ENCODE measurements around the gene CFAP74. TPM values are rescaled to one million over a fixed set of nuclear protein-coding genes. Genes with fewer than 3 reads are reported as not detected.

The CFAP74 gene
- total and polyA plus RNA-seq, 4 donors, result 0.36 TPM; not detected in 3

DNA sequence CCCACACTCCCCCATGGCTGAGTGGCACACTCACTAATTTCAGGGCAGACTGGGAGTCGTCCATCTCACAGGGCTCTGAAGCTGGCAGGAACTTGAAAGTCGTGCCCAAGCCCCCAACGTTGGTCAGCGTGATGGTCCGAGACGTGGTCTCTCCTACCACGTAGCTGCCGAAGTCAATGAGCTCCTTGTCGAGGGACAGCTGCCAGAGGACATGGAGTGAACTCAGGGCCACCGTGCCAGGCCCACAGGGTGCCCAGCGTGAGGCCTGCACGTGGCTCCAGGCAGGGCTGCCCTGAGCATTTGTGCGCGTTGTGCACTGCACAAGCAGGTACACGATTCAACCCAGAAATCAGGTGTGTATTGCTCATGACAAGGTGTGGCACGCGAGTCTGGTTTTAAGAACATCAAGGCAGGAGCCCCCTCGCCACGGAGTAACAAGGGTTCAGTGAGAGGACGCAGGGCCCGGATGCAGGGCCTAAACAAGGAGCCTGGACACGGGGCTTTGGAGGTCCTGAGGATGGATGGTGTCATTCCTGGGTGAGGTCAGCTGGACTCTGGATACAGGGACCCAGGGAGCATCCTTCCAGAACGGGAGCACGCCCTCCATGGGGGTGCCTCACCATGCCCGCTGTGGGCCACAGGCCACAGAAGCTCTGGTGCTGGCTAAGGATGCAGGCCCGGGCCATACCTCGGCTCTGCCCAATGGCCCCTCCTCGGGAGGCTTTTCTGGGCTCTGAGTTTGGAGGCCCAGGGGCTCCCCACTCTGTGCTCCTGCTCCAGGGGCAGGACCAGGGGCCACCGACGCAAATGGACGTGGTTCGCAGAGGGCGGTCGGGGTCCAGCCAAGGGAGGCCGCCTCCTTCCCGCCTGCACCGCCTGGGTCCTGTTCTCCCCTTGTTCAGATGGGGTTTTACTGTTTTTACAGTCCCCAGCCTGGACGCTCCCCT is 46.7 kb downstream of the CFAP74 start:
- no peaks in the 10 kb centered on the region for H3K36me3 ChIP-seq (ENCODE audit: control insufficient read depth in 1 of 2, insufficient read depth in 2 of 2, low read length in 1 of 2)
- H3K4me1 ChIP-seq (ENCODE audit: control insufficient read depth in 1 of 2, insufficient read depth in 2 of 2, low read length in 2 of 2), result no peaks in the 10 kb centered on the region
- ATAC-seq (ENCODE audit: low FRiP score), result no peak
- WGBS, 2 donors, result 93 to 94% methylated on average over 38 of the region's 38 CpGs
- intact Hi-C loops (cut with DNase I), result no loop called here
- H3K27me3 ChIP-seq (ENCODE audit: control insufficient read depth in 1 of 2, insufficient read depth in 2 of 2, low read length in 1 of 2), result no peaks in the 10 kb centered on the region
- no peaks in the 10 kb centered on the region for H3K9me3 ChIP-seq (ENCODE audit: control insufficient read depth, low read length)
- no peak overlapping the region for H3K27ac ChIP-seq (ENCODE audit: low read depth in 1 of 2, low read length in 2 of 2)
- H3K4me3 ChIP-seq (ENCODE audit: low read length in 2 of 2), result no peak overlapping the region
- DNase-seq, result peak in 1 of 2 donors; percentile 70

DNA sequence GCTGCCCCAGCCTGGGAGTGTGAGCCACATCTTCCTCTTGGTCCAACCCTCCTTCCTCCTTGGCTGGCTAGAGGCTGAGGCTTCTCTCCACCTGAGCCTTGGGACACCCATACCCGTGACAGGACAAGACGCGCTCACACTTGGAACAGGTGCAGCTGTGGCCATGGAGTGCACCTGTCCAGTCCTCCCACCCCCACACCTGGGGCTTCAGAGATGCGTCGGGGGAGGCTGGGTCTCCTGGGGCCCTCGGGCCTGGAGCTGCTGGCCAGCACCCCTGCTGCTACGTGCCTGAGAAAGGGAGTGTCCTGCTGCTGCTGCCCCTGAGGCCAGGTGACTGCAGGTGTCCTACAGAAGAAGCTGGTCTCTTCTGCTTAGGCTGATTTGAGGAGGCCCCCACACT is 47.5 kb downstream of the CFAP74 start:
- no peaks in the 10 kb centered on the region for H3K4me1 ChIP-seq (ENCODE audit: control insufficient read depth in 1 of 2, insufficient read depth in 2 of 2, low read length in 2 of 2)
- no peak overlapping the region for H3K4me3 ChIP-seq (ENCODE audit: low read length in 2 of 2)
- ATAC-seq (ENCODE audit: low FRiP score) (no peak), DNase-seq (peak in 1 of 2 donors; percentile 59)
- intact Hi-C loops (cut with DNase I), result no loop called here
- H3K27me3 ChIP-seq (ENCODE audit: control insufficient read depth in 1 of 2, insufficient read depth in 2 of 2, low read length in 1 of 2), result no peaks in the 10 kb centered on the region
- WGBS, 2 donors, result 86 to 88% methylated on average over 7 of the region's 7 CpGs
- no peaks in the 10 kb centered on the region for H3K36me3 ChIP-seq (ENCODE audit: control insufficient read depth in 1 of 2, insufficient read depth in 2 of 2, low read length in 1 of 2)
- H3K9me3 ChIP-seq (ENCODE audit: control insufficient read depth, low read length), result no peaks in the 10 kb centered on the region
- no peak overlapping the region for H3K27ac ChIP-seq (ENCODE audit: low read depth in 1 of 2, low read length in 2 of 2)

- H3K27ac ChIP-seq (ENCODE audit: low read depth in 1 of 2, low read length in 2 of 2), result no peak overlapping the region
- intact Hi-C loops (cut with DNase I), result no loop called here
- no peaks in the 10 kb centered on the region for H3K4me1 ChIP-seq (ENCODE audit: control insufficient read depth in 1 of 2, insufficient read depth in 2 of 2, low read length in 2 of 2)
- H3K27me3 ChIP-seq (ENCODE audit: control insufficient read depth in 1 of 2, insufficient read depth in 2 of 2, low read length in 1 of 2), result no peaks in the 10 kb centered on the region
- DNase-seq (peak in 1 of 2 donors; percentile 16), ATAC-seq (ENCODE audit: low FRiP score) (no peak)
- H3K36me3 ChIP-seq (ENCODE audit: control insufficient read depth in 1 of 2, insufficient read depth in 2 of 2, low read length in 1 of 2), result no peaks in the 10 kb centered on the region
- H3K9me3 ChIP-seq (ENCODE audit: control insufficient read depth, low read length), result no peaks in the 10 kb centered on the region
- no peak overlapping the region for H3K4me3 ChIP-seq (ENCODE audit: low read length in 2 of 2)
- WGBS, 2 donors, result 46 to 49% methylated on average over 14 of the region's 14 CpGs
Observed at GRCh38 chr1:1955621-1956094, 47.9 kb downstream of the CFAP74 start.

DNA sequence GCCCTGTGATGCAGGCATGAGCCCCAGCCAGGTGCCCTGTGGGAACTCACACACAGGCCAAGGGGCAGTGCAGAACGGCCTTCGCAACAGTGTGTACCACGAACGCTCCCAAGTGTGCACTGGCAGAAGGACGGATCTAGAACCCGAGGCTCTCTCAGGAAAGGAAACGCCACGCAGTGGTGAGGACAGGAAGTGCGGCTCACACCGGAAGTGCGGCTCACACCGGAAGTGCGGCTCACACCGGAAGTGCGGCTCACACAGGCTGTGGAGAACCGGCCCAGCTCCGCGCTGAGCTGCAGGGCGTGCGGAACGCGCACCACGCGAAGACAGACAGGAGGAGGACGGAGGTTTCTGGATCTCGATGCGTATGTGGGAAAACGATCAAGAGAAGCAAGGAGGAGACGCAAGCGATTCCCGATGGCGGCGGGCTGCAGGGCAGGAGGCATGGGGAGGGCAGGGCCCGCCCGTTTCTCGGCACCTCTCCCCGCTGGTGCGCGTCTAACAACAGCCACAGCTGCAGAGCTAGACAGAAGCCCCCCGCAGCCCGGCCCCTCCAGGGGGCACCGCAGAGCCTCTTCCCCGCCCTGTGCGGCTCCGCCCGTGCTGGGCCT is 48.6 kb downstream of the CFAP74 start:
- peak; percentile 35 to 62 for DNase-seq
- H3K4me3 ChIP-seq (ENCODE audit: low read length in 2 of 2), result no peak overlapping the region
- no peaks in the 10 kb centered on the region for H3K27me3 ChIP-seq (ENCODE audit: control insufficient read depth in 1 of 2, insufficient read depth in 2 of 2, low read length in 1 of 2)
- no peak for ATAC-seq (ENCODE audit: low FRiP score)
- 90 to 93% methylated on average over 46 of the region's 46 CpGs for WGBS, 2 donors
- no peak overlapping the region for H3K27ac ChIP-seq (ENCODE audit: low read depth in 1 of 2, low read length in 2 of 2)
- H3K36me3 ChIP-seq (ENCODE audit: control insufficient read depth in 1 of 2, insufficient read depth in 2 of 2, low read length in 1 of 2), result no peaks in the 10 kb centered on the region
- intact Hi-C loops (cut with DNase I), result no loop called here
- no peaks in the 10 kb centered on the region for H3K9me3 ChIP-seq (ENCODE audit: control insufficient read depth, low read length)
- no peaks in the 10 kb centered on the region for H3K4me1 ChIP-seq (ENCODE audit: control insufficient read depth in 1 of 2, insufficient read depth in 2 of 2, low read length in 2 of 2)

- intact Hi-C loops (cut with DNase I), result no loop called here
- ATAC-seq (ENCODE audit: low FRiP score) (no peak), DNase-seq (peak in 1 of 2 donors; percentile 17)
- Histone ChIP-seq H3K9me3 (ENCODE audit: control insufficient read depth, low read length) (no peaks in the 10 kb centered on the region), H3K27ac (ENCODE audit: low read depth in 1 of 2, low read length in 2 of 2) (no peak overlapping the region), H3K27me3 (ENCODE audit: control insufficient read depth in 1 of 2, insufficient read depth in 2 of 2, low read length in 1 of 2) (no peaks in the 10 kb centered on the region), H3K4me1 (ENCODE audit: control insufficient read depth in 1 of 2, insufficient read depth in 2 of 2, low read length in 2 of 2) (no peaks in the 10 kb centered on the region), H3K36me3 (ENCODE audit: control insufficient read depth in 1 of 2, insufficient read depth in 2 of 2, low read length in 1 of 2) (no peaks in the 10 kb centered on the region), H3K4me3 (ENCODE audit: low read length in 2 of 2) (no peak overlapping the region)
- 82 to 85% methylated on average over 9 of the region's 9 CpGs for WGBS, 2 donors
Observed at GRCh38 chr1:1954015-1954414, 49.6 kb downstream of the CFAP74 start.

DNA sequence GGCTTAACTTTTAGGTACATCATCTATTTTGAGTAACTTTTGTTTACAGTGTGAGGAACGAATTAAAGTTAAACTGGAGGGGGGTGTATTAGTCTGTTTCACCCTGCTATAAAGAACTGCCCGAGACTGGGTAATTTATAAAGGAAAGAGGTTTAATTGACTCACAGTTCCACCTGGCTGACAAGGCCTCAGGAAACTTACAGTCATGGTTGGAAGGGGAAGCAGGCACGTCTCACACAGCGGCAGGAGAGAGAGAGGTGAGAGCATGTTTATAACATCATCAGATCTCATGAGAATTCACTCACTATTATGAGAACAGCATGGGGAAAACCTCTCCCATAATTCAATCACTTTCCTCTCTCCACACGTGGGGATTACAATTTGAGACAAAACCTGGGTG is 52.6 kb downstream of the CFAP74 start:
- H3K4me1 ChIP-seq (ENCODE audit: control insufficient read depth in 1 of 2, insufficient read depth in 2 of 2, low read length in 2 of 2), result no peaks in the 10 kb centered on the region
- H3K27ac ChIP-seq (ENCODE audit: low read depth in 1 of 2, low read length in 2 of 2), result no peak overlapping the region
- no peaks in the 10 kb centered on the region for H3K9me3 ChIP-seq (ENCODE audit: control insufficient read depth, low read length)
- DNase-seq, result peak in 1 of 2 donors; percentile 5
- 68 to 70% methylated on average over 5 of the region's 5 CpGs for WGBS, 2 donors
- H3K4me3 ChIP-seq (ENCODE audit: low read length in 2 of 2), result no peak overlapping the region
- no peak for ATAC-seq (ENCODE audit: low FRiP score)
- no peaks in the 10 kb centered on the region for H3K27me3 ChIP-seq (ENCODE audit: control insufficient read depth in 1 of 2, insufficient read depth in 2 of 2, low read length in 1 of 2)
- intact Hi-C loops (cut with DNase I), result no loop called here
- no peaks in the 10 kb centered on the region for H3K36me3 ChIP-seq (ENCODE audit: control insufficient read depth in 1 of 2, insufficient read depth in 2 of 2, low read length in 1 of 2)

DNA sequence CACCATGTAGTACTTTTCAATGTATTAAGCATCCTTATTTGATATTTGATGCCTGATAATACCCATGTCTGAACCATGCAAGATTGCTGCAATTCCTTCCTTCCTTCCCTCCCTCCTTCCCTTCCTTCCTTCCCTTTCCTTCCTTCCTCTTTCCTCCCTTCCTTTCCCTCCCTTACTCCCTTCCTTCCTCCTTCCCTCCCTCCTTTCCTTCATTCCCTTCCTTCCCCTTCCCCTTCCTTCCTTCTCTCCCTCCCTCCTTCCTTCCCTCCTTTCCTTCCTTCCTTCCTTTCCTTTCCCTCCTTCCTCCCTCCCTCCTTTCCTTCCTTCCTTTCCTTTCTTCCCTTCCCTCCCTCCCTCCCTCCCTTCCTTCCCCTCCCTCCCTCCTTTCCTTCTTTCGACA is 54.8 kb downstream of the CFAP74 start:
- intact Hi-C loops (cut with DNase I), result no loop called here
- no peak overlapping the region for H3K4me3 ChIP-seq (ENCODE audit: low read length in 2 of 2)
- no peaks in the 10 kb centered on the region for H3K4me1 ChIP-seq (ENCODE audit: control insufficient read depth in 1 of 2, insufficient read depth in 2 of 2, low read length in 2 of 2)
- no peaks in the 10 kb centered on the region for H3K9me3 ChIP-seq (ENCODE audit: control insufficient read depth, low read length)
- DNase-seq (no peak), ATAC-seq (ENCODE audit: low FRiP score) (no peak)
- no peaks in the 10 kb centered on the region for H3K27me3 ChIP-seq (ENCODE audit: control insufficient read depth in 1 of 2, insufficient read depth in 2 of 2, low read length in 1 of 2)
- 44 to 50% methylated on average over 1 of the region's 1 CpG for WGBS, 2 donors
- H3K27ac ChIP-seq (ENCODE audit: low read depth in 1 of 2, low read length in 2 of 2), result no peak overlapping the region
- H3K36me3 ChIP-seq (ENCODE audit: control insufficient read depth in 1 of 2, insufficient read depth in 2 of 2, low read length in 1 of 2), result no peaks in the 10 kb centered on the region

GRCh38 chr1:1947493-1947892 is 56.1 kb downstream of the CFAP74 start:
- WGBS, 2 donors, result 71 to 74% methylated on average over 14 of the region's 14 CpGs
- intact Hi-C loops (cut with DNase I), result no loop called here

More at GRCh38 chr1:1947493-1947892, 56.1 kb downstream of the CFAP74 start:
- ATAC-seq (ENCODE audit: low FRiP score) (no peak), DNase-seq (peak; percentile 13 to 61)
- Histone ChIP-seq H3K36me3 (ENCODE audit: control insufficient read depth in 1 of 2, insufficient read depth in 2 of 2, low read length in 1 of 2) (no peaks in the 10 kb centered on the region), H3K4me1 (ENCODE audit: control insufficient read depth in 1 of 2, insufficient read depth in 2 of 2, low read length in 2 of 2) (no peaks in the 10 kb centered on the region), H3K27ac (ENCODE audit: low read depth in 1 of 2, low read length in 2 of 2) (no peak overlapping the region), H3K4me3 (ENCODE audit: low read length in 2 of 2) (no peak overlapping the region), H3K9me3 (ENCODE audit: control insufficient read depth, low read length) (no peaks in the 10 kb centered on the region), H3K27me3 (ENCODE audit: control insufficient read depth in 1 of 2, insufficient read depth in 2 of 2, low read length in 1 of 2) (no peaks in the 10 kb centered on the region)

All from aorta (tissue), 5 donors.